ENCODE data around the gene DARS2. TPM values are rescaled to one million over a fixed set of nuclear protein-coding genes. Genes with fewer than 3 reads are reported as not detected.

Gene DARS2
- polyA plus RNA-seq, 3 donors, result 3.2 to 8.2 (median 6.2) TPM

- H3K9me3 Mint-ChIP-seq, result no peaks in the 10 kb centered on the region
- Histone ChIP-seq H3K27me3 (ENCODE audit: control insufficient read depth in 2 of 2, insufficient read depth in 2 of 2, low read length in 2 of 2) (no peaks in the 10 kb centered on the region), H3K79me2 (ENCODE audit: insufficient read depth, low read length) (no peaks in the 10 kb centered on the region), H4K20me1 (ENCODE audit: insufficient read depth, low read length) (no peaks in the 10 kb centered on the region), H3K4me1 (ENCODE audit: control insufficient read depth in 1 of 2, insufficient read depth in 2 of 2, low read length in 2 of 2) (no peaks in the 10 kb centered on the region), H3K9me3 (replicated peaks in 1 of 2; ENCODE audit: control insufficient read depth in 1 of 2, insufficient read depth in 1 of 2, low read length in 2 of 2) (no peaks in the 10 kb centered on the region), H3K36me3 (replicated peaks in 1 of 2; ENCODE audit: control insufficient read depth in 1 of 2, insufficient read depth in 2 of 2, low read length in 2 of 2) (peaks cover 59 to 78% of the 10 kb centered on the region in 2 donors), H3K9ac (ENCODE audit: insufficient read depth, low read length, poor library complexity, severe bottlenecking) (no peak overlapping the region), H2AFZ (ENCODE audit: insufficient read depth, low read depth, low read length, poor library complexity, severe bottlenecking) (no peak overlapping the region), H3K27ac (ENCODE audit: low read depth in 1 of 2, low read length in 2 of 2) (no peak overlapping the region), H3K4me3 (replicated peaks in 1 of 3; ENCODE audit: low read depth in 2 of 3, low read length in 3 of 3) (no peak overlapping the region), H3K4me2 (replicated peaks; ENCODE audit: extremely low read depth, low read length, poor library complexity, severe bottlenecking) (no peak overlapping the region)
- H3K4me1 Mint-ChIP-seq, result no peaks in the 10 kb centered on the region
- peak overlapping the region in 1 of 7 donors; percentile 54 for H3K27ac Mint-ChIP-seq
- intact Hi-C loops (cut with micrococcal nuclease), result no loop called here
- H3K27me3 Mint-ChIP-seq (ENCODE audit: low read depth in 3 of 3), result no peaks in the 10 kb centered on the region
- WGBS (ENCODE audit: insufficient coverage), result no CpG with 5 or more reads among the region's 1 CpG
- no peak overlapping the region for H3K4me3 Mint-ChIP-seq
- TF ChIP-seq CTCF (IDR thresholded peaks at IDR 0.05), result no peak
- no peak for DNase-seq
- peaks cover 45 to 77% of the 10 kb centered on the region in 2 donors for H3K36me3 Mint-ChIP-seq
Measured at GRCh38 chr1:173832748-173833147, 8.3 kb downstream of the DARS2 start.

- TF ChIP-seq CTCF (IDR thresholded peaks at IDR 0.05), result no peak
- H3K4me3 Mint-ChIP-seq, result no peak overlapping the region
Measured at GRCh38 chr1:173852105-173852504, 27.6 kb downstream of the DARS2 start.

More at GRCh38 chr1:173852105-173852504, 27.6 kb downstream of the DARS2 start:
- no peaks in the 10 kb centered on the region for H3K27me3 ChIP-seq (ENCODE audit: control insufficient read depth in 2 of 2, insufficient read depth in 2 of 2, low read length in 2 of 2)
- no peak overlapping the region for H3K27ac ChIP-seq (ENCODE audit: low read depth in 1 of 2, low read length in 2 of 2)
- no peaks in the 10 kb centered on the region for H3K4me1 ChIP-seq (ENCODE audit: control insufficient read depth in 1 of 2, insufficient read depth in 2 of 2, low read length in 2 of 2)
- H3K79me2 ChIP-seq (ENCODE audit: insufficient read depth, low read length), result no peaks in the 10 kb centered on the region
- no peaks in the 10 kb centered on the region for H3K4me1 Mint-ChIP-seq
- no peak for DNase-seq
- H3K4me2 ChIP-seq (replicated peaks; ENCODE audit: extremely low read depth, low read length, poor library complexity, severe bottlenecking), result no peak overlapping the region
- no peak overlapping the region for H3K4me3 ChIP-seq (replicated peaks in 1 of 3; ENCODE audit: low read depth in 2 of 3, low read length in 3 of 3)
- peaks cover 60 to 83% of the 10 kb centered on the region in 2 donors for H3K36me3 Mint-ChIP-seq
- WGBS (ENCODE audit: insufficient coverage), result 100% methylated on average over 2 of the region's 4 CpGs
- no peaks in the 10 kb centered on the region for H3K9me3 ChIP-seq (replicated peaks in 1 of 2; ENCODE audit: control insufficient read depth in 1 of 2, insufficient read depth in 1 of 2, low read length in 2 of 2)
- H4K20me1 ChIP-seq (ENCODE audit: insufficient read depth, low read length), result no peaks in the 10 kb centered on the region
- no peak overlapping the region for H3K9ac ChIP-seq (ENCODE audit: insufficient read depth, low read length, poor library complexity, severe bottlenecking)
- no peaks in the 10 kb centered on the region for H3K9me3 Mint-ChIP-seq
- no peak overlapping the region for H3K27ac Mint-ChIP-seq
- no peak overlapping the region for H2AFZ ChIP-seq (ENCODE audit: insufficient read depth, low read depth, low read length, poor library complexity, severe bottlenecking)
- H3K27me3 Mint-ChIP-seq (ENCODE audit: low read depth in 3 of 3), result no peaks in the 10 kb centered on the region
- peaks cover 40 to 87% of the 10 kb centered on the region in 2 donors for H3K36me3 ChIP-seq (replicated peaks in 1 of 2; ENCODE audit: control insufficient read depth in 1 of 2, insufficient read depth in 2 of 2, low read length in 2 of 2)
- intact Hi-C loops (cut with micrococcal nuclease), result no loop called here

All from CD14-positive monocyte (primary cell).